HL-60 (cell line): Measurements from ENCODE around the gene GRK5.

Experiments
- DNase-seq, 2 experiments: peaks; one replicate each; pipeline ENCODE4 v3.0.0-alpha.2; 2010 to 2020; ENCODE audit warnings: low read depth in 1 of 2, low spot score in 1 of 2
- H3K27ac ChIP-seq: fragments of 250-450 bp; sonication (Bioruptor Pico); replicated peaks from 2 replicates; pipeline ENCODE4 v1.5.1; 2020; ENCODE audit warnings: mild to moderate bottlenecking, moderate library complexity
- H3K27me3 ChIP-seq: fragments of 250-450 bp; sonication (Bioruptor Pico); 2 replicates; pipeline ENCODE4 v1.5.1; 2021; ENCODE audit warnings: mild to moderate bottlenecking, moderate library complexity; ENCODE audit not compliant: insufficient read depth, poor library complexity, severe bottlenecking
- H3K4me3 ChIP-seq: replicated peaks from 2 replicates; pipeline ENCODE4 v1.5.1; 2011; ENCODE audit warnings: mild to moderate bottlenecking, control low read depth, low read length; ENCODE audit not compliant: insufficient read depth
- GABPA ChIP-seq: IDR thresholded peaks from 2 replicates; pipeline ENCODE4 v1.6.1; 2012; ENCODE audit warnings: low read depth
- POLR2AphosphoS5 ChIP-seq: IDR thresholded peaks from 2 replicates; pipeline ENCODE4 v1.6.1; 2012; ENCODE audit warnings: low read depth
- SPI1 ChIP-seq: IDR thresholded peaks from 2 replicates; pipeline ENCODE4 v1.6.1; 2012; ENCODE audit warnings: low read depth, mild to moderate bottlenecking, borderline replicate concordance
- TF ChIP-seq, protein P1 (sequence below): IDR thresholded peaks from one replicate; pipeline ENCODE4 v1.5.1; 2011; ENCODE audit warnings: low read length, control low read depth, inconsistent platforms; ENCODE audit not compliant: insufficient read depth
- TF ChIP-seq, protein P2 (sequence below): IDR thresholded peaks from 2 replicates; pipeline ENCODE4 v1.6.1; 2012; ENCODE audit warnings: low read depth; ENCODE audit not compliant: insufficient replicate concordance

Gene GRK5

GRCh38 chr10:119284679-119285096, 77.3 kb downstream of the GRK5 start:
- no peak for DNase-seq
- no peak overlapping the region for H3K4me3 ChIP-seq
- TF ChIP-seq, protein P1, sequence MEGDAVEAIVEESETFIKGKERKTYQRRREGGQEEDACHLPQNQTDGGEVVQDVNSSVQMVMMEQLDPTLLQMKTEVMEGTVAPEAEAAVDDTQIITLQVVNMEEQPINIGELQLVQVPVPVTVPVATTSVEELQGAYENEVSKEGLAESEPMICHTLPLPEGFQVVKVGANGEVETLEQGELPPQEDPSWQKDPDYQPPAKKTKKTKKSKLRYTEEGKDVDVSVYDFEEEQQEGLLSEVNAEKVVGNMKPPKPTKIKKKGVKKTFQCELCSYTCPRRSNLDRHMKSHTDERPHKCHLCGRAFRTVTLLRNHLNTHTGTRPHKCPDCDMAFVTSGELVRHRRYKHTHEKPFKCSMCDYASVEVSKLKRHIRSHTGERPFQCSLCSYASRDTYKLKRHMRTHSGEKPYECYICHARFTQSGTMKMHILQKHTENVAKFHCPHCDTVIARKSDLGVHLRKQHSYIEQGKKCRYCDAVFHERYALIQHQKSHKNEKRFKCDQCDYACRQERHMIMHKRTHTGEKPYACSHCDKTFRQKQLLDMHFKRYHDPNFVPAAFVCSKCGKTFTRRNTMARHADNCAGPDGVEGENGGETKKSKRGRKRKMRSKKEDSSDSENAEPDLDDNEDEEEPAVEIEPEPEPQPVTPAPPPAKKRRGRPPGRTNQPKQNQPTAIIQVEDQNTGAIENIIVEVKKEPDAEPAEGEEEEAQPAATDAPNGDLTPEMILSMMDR = no peak
- TF ChIP-seq GABPA (no peak), SPI1 (no peak), POLR2AphosphoS5 (no peak)
- TF ChIP-seq, protein P2, sequence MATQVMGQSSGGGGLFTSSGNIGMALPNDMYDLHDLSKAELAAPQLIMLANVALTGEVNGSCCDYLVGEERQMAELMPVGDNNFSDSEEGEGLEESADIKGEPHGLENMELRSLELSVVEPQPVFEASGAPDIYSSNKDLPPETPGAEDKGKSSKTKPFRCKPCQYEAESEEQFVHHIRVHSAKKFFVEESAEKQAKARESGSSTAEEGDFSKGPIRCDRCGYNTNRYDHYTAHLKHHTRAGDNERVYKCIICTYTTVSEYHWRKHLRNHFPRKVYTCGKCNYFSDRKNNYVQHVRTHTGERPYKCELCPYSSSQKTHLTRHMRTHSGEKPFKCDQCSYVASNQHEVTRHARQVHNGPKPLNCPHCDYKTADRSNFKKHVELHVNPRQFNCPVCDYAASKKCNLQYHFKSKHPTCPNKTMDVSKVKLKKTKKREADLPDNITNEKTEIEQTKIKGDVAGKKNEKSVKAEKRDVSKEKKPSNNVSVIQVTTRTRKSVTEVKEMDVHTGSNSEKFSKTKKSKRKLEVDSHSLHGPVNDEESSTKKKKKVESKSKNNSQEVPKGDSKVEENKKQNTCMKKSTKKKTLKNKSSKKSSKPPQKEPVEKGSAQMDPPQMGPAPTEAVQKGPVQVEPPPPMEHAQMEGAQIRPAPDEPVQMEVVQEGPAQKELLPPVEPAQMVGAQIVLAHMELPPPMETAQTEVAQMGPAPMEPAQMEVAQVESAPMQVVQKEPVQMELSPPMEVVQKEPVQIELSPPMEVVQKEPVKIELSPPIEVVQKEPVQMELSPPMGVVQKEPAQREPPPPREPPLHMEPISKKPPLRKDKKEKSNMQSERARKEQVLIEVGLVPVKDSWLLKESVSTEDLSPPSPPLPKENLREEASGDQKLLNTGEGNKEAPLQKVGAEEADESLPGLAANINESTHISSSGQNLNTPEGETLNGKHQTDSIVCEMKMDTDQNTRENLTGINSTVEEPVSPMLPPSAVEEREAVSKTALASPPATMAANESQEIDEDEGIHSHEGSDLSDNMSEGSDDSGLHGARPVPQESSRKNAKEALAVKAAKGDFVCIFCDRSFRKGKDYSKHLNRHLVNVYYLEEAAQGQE = no peak
- H3K27ac ChIP-seq = no peak overlapping the region
- no peaks in the 10 kb centered on the region for H3K27me3 ChIP-seq

DNA sequence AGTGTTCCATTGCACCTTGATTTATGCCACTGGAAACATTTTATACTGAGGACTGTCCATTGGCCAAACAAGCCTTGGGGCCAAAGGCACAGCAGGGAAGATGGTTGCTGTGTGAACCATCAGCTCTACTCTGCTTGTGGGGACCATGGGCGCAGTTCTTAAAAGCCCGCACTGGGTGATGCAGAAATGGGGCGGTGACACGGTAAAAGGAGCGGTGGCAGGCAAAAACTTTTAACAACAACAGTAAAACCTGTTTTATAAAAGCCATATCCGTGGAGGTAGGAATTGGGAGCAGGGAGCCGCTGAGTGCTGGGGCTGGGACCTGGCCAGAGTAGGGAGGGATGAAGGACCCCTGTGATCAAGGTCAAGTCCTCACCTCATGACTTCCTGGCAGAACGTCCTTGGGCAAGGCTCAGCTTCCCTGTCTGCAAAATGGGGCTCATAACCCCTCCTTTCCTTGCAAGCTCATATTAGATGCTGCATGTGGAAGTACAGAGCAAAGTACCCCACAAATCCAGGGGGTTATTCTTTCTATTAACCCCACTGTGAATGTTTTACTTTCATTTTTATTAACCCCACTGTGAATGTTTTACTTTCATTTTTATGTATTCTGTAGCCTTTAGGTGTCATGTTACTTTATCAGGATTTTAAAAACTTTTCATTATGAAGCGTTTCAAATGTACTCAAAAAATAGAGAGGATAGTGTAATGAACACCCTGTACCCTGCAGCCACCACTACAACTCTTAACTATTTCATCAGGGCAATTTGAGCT, 78.3 kb downstream of the GRK5 start:
- Histone ChIP-seq H3K4me3 (no peak overlapping the region), H3K27me3 (no peaks in the 10 kb centered on the region), H3K27ac (no peak overlapping the region)
- no peak for DNase-seq
- TF ChIP-seq, protein P2 = no peak
- TF ChIP-seq POLR2AphosphoS5 (no peak), SPI1 (no peak), GABPA (no peak)
- TF ChIP-seq, protein P1 = no peak

DNA sequence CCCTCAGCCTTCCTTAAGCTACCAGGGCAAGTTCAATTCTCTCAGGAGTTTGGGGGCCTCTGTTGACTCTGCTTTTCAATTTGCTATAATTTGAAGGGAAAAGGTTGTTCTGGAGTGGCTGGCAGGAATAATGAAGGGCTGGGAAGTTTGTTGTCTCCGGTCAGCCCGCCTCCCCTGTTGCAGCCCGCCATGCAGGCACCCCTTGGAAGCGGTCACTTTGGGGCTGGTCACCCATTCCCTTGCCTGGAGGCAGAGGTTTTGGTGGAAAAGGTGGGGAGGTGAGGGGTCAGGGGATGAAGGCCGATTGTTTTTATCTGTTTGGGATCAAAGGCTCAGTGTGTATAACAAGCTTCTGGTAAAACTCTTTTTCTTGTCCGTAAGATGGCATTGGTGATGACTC, 79.1 kb downstream of the GRK5 start:
- Histone ChIP-seq H3K27ac (no peak overlapping the region), H3K4me3 (no peak overlapping the region), H3K27me3 (no peaks in the 10 kb centered on the region)
- DNase-seq = no peak
- TF ChIP-seq, protein P1 = no peak
- no peak for TF ChIP-seq POLR2AphosphoS5
- TF ChIP-seq, protein P2 = no peak
- no peak for TF ChIP-seq GABPA
